NOMO-1 treated with DMSO at 0.1 percent for 48 hours (cell line): ENCODE results near the gene GOLPH3.
"Not testable (repeated sequence)": the region's sequence is repeated elsewhere in the genome, so short reads cannot be mapped to it uniquely, and the experiment has no call there.

Experiments
- DNase-seq: peaks from one replicate; lab custom pipeline; 2025; ENCODE audit not compliant: unreplicated experiment; lab: John Stamatoyannopoulos, UW

The GOLPH3 gene

DNA sequence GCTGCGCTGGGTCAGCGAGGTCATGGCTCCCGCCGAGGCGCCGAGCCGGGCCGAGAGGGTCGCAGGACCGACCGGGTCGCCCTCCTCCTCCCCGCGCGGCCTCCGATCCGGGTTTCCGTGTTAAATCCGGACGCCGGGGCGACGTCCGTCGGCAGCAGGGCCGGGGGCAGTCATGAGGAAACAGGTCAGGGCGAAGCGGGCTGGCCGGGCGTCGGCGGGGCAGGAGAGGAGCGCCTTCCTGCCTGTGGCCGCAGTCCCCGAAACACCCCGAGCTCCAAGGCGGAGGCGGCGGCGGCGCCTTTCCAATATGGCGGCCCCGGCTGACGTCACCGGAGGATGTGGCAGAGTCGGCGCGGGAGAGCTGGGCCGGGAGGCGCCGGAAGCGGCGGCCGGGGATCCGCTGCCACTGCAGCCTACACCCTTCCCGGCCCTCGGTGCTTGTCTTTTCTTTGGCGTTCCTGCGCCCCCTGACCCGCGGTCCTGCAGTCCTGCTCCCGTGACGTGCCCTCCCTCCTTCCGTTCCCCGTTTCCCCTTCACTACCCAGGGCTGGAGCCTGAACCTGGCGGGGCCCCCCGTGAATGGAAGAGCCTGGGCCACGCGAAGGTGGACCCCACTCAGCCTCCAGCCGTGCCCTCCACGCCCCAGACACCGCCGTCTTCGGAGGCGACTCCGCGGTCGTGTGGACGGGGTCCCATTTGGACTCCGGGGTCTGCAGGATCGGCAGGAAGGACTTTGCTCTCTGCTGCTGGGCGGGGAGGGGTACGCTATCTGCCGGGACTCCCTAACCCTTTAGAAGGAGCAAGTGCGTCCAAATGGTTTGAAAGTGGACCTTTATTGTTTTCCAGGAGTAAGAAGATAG, at the start of gene GOLPH3:
GOLPH3 (minus strand) TSS at position 309 of the 860 bp plus-strand sequence; CDS start at position 24, 285 bp downstream.
- DNase-seq = peak; percentile 99

DNA sequence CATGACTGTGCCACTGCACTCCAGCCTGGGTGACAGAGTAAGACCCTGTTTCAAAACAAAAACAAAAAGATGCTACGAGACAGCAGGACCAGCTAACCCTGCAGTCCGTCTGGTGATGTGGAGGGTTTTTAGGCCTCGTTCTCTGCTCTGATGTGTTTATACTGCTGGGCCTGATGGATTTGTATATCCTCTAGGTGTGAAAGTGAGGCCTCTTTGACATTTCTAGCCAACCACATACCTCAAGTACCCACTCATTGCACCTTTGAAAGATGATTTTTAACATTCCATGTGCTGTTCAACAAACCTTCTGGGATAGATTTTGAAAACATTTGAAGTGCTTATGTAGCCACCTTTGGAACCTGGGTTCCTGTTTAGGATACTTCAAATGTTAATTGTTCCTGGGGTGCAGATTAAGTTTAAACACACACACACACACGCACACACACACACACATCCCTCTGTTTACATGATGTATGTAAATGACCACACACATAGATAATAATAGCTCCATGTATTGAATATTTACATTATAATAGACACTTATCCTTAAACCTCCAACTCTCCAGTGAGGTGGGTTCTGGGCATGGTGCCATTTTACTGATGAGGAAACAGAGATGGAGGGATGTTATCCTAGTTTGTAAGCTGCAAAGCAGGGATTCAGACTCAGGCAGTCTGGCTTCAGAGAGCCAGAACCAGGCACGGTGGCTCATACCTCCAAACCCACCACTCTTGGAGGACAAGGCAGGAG, 48.8 kb upstream of the GOLPH3 start:
- DNase-seq = no peak

DNA sequence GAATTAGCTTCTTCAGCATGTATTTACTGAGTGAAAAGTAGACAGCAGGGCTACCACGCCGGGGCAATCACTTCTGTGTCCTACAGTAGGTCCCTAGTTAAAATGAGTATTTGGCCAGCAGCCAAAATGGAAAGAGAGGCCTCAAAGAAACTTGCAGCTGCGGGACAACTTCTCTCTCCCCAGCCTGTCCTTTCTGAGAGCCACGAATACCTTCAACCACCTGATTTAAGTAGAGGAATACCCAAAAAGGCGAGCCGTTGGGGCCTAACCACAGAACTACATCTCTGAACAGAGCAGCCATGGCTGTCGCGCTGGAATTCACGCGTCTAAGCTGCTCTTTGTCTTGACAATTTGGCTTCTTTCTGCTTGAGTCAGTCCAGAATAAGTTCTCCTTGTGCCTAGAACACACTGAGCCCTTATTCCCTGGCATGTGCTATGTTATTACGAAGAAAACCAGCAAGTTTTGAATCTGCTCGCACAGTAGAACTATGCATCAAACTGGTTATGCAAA, 43.8 kb upstream of the GOLPH3 start:
- DNase-seq = peak; percentile 77

DNA sequence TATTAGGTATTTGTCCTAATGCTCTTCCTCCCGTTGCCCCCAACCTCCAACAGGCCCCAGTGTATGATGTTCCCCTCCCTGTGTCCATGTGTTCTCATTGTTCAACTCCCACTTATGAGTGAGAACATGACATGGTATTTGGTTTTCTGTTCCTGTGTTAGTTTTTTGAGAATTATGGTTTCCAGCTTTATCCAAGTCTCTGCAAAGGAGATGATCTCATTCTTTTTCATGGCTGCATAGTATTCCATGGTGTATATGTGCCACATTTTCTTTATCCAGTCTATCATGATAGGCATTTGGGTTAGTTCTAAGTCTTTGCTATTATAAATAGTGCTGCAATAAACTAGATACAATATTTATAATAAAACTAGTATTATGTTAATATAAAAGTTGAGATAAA, 40.2 kb upstream of the GOLPH3 start:
- DNase-seq = not testable (repeated sequence)

DNA sequence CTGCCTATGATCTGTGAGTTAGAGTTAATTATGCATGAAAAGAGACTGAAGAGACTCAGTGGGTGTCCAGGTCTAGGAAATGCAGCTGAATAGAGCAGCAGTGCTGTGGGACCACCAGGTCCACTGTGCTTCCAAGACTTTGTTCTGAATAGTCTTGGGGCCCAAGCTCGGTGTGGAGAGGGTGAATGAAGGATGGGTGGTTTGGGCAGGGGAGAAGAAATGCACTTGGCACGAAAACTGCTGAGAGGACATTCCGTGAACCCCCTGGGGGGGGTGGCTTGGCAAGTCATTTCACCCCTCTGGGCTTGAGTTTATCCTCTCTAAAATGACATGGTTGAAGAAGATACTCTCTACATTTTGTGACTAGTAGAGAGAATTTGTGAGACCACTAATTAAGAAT, 36.0 kb upstream of the GOLPH3 start:
- DNase-seq = no peak

DNA sequence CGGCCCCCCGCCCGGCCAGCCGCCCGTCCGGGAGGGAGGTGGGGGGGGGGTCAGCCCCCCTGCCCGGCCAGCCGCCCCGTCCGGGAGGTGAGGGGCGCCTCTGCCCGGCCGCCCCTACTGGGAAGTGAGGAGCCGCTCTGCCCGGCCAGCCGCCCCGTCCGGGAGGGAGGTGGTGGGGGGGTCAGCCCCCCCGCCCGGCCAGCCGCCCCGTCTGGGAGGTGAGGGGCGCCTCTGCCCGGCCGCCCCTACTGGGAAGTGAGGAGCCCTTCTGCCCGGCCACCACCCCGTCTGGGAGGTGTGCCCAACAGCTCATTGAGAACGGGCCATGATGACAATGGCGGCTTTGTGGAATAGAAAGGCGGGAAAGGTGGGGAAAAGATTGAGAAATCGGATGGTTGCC, 34.7 kb upstream of the GOLPH3 start:
- not testable (repeated sequence) for DNase-seq

DNA sequence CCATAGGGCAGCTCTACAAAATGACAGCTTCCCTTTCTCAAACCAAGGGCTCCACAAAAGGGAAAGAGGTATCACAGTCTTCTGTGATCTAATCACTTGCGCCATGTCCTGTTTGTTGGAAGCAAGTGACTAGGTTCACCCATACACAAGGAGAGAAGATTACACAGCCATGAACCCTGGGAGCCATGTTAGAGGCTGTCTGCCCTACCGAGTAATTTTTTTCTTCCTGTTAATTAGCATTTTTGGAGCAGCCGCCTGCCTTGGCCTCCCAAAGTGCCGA, 33.2 kb upstream of the GOLPH3 start:
- DNase-seq = peak; percentile 96

DNA sequence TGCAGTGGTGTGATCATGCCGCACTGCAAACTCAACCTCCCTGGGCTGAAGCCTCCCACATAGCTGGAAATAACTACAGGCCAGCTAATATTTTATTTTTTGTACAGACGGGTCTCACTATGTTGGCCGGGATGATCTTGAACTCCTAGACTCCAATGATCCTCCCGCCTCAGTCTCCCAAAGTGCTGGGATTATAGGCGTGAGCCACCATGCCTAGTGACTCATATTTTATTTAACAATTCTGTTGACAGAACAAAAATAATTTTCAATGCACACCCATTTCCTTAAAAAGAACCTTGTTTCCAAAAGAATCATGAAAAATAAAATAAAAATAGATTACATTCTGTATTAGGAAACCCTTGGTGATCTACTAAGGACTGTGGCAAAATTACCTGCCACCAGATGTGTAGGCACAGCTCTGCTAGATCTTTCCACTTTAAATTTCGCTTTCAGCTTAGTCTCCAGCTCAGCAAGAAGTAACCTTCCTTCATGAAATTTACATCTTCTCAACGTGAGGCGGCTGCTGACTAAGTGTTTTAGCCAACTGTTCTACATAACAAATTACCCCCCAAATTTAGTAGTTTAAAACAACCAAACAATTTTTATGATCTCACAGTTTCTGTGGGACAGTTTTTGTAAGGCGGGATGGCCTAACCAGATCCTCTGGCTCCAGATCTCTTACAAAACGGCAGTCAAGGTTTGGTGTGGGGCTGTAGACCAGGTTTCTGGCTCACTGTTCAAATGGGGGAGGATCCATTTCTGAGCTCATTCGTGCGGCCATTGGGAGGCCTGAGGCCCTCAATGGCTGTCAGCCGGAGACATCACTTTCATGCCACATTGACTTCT, 32.6 kb upstream of the GOLPH3 start:
- DNase-seq = peak; percentile 74

DNA sequence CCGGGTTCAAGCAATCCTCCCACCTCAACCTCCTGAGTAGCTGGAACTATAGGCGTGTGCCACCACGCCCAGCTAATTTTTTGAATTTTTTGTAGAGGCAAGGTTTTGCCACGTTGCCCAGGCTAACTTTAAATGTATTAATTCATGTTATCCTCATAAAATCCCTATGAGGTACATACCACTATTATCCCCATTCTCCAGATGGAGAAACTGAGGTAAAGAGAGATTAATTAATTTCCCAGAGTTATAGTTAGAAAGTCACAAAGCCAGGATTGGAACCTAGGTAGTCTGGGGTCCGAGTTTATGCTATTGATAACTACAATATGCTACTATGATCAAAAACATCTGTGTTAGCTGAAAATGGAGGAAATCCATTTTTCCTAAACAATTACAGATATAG, 31.9 kb upstream of the GOLPH3 start:
- no peak for DNase-seq

DNA sequence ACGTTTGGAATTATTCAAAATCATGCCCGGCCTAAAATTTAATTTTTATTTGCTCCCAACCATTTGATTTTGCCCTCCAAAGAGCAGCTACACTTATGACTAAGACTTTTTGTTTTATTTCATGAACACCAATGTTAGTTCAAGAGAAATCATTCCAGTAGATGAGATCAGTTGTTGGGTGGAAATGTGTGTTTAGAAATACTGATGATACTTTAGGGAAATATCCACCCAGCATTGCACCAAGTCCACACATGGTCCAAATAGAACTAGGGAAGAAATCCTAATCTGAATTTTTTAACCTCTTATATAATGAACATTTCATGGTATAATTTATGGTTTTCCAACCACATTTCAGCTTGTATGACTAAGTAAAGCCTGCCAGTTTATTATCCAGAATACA, 28.3 kb upstream of the GOLPH3 start:
- no peak for DNase-seq

DNA sequence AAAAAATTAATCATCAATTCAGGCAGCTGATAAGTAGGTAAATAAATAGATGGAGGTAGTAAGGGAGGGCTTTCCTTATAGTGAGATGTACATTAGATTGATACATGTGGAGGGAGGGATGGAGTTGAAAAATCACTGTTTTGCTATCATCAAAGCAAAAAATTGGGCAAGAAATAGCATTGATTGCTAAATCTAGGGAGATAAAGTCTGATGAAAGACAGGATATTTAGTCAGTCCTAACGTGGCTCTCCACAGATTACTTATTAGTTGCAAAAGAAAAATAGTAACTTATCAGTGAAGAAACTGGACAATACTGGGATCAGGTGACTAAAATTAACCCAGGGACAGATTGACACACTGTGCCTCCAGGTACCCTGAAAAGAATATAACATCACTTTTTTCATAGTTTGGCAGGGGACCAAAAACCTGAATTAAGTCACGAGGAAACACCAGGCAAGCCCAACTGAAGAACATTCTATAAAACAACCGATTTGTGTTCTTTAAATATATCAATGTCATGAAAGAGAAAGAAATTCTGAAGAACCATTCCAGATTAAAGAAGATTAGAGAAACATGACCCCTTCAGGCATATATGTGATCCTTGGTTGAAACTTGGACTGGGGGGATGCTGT, 27.1 kb upstream of the GOLPH3 start:
- DNase-seq = peak; percentile 86

DNA sequence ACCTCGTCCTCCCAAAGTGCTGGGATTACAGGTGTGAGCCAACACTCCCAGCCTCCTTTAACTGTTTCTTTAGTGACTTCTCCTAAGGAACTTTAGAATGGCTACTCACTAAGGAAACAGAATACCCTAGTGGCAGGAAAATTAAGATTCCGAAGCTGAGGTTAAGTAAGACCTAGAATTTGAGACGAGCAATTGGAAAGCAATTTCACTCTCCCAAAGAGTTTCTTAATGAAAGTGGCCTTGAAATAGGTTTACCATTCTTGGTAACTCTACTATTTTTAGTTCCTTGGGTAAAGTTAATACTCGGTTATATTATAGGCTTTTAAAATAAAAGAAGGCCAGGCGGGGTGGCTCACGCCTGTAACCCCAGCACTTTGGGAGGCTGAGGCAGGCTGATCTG, 22.9 kb upstream of the GOLPH3 start:
- DNase-seq = no peak

DNA sequence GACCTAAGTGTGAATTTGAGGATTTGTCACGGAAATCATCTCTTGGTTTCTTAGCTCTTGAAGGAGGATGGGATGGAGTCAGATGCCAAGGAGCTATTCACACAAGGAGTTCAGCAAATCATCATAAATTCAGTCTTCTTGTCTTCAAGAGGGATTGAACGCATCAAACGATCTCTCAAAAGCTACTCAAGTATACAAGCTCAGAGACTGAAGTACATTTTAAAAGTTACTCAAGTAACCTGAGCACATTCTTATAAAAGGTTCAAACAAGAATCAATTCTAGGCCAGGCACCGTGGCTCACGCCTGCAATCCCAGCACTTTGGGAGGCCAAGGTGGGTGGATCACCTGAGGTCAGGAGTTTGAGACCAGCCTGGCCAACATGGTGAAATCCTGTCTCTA, 21.1 kb upstream of the GOLPH3 start:
- DNase-seq = no peak

DNA sequence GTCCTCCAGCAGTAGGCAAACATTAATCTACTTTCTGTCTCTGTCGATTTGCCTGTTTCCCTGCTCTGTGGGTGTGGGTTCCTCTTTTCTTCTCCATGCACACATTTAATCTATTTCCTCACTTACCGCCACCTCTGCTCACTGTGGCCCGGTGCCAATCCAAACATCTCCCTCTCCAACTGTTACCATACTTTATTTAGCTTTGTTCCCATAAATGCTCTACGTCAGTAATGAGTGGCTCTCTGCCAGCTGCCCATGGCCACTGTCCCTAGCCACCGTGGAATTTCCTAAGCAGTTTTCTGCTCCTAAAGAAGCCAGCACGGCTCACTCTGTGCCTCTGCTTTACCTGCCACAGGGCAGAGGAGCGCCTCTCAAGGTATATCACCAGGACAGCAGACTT, 19.5 kb upstream of the GOLPH3 start:
- DNase-seq = peak; percentile 100

DNA sequence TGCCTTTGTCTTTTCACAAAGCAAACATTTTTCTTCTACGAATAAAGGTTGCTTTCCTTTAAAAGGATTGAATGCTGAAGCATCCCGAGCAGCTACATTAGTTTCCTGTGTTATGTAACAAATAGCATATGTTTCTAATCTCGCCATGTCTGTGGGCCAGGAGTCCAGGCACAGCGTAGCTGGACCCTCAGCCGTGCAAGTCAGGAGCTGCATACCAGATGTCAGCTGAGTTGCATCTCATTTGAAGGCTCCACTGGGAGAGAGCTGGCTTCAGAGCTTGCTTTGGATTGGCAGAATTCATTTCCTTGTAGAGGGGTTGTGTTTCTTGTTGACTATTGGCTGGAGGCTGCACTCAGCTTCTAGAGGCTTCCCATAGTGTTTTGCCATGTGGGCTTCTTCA, 16.0 kb upstream of the GOLPH3 start:
- no peak for DNase-seq

DNA sequence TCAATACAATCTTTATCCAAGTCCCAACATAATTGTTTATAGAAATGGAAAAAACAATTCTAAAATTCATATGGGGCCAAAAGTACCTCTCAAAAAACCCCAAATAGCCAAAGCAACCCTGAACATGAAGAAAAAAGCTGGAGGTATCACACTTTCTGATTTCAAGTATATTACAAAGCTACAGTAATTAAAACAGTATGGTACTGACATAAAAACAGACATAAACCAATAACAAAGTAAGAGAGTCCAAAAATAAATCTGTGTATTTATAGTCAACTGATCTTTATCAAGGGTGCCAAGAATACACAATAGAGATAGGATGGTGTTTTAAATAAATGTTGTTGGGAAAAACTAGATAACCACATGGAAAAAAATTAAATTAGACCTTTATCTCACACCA, 13.6 kb upstream of the GOLPH3 start:
- DNase-seq = no peak

DNA sequence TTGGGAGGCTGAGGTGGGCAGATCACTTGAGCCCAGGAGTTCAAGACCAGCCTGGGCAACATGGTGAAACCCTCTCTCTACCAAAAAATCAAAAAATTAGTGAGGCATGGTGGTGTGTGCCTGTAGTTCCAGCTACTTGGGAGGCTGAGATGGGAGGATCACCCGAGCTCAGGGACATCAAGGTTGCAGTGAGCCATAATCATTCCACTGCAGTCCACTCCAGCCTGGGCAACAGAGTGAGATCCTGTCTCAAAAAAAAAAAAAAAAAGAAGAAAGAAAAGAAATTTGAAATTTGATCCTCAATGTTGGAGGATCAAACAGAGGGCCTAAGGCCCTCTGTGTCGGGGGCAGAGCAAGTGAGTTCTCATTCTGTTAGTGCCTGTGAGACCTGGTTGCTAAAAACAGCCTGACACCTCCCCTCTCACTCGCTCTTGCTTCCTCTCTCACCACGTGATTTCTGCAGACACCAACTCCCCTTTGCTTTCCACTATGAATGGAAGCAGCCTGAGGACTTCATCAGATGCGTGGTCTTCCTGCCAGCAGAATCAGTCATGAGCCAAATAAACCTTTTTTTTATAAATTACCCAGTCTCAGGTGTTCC, 8.4 kb upstream of the GOLPH3 start:
- peak; percentile 85 for DNase-seq

DNA sequence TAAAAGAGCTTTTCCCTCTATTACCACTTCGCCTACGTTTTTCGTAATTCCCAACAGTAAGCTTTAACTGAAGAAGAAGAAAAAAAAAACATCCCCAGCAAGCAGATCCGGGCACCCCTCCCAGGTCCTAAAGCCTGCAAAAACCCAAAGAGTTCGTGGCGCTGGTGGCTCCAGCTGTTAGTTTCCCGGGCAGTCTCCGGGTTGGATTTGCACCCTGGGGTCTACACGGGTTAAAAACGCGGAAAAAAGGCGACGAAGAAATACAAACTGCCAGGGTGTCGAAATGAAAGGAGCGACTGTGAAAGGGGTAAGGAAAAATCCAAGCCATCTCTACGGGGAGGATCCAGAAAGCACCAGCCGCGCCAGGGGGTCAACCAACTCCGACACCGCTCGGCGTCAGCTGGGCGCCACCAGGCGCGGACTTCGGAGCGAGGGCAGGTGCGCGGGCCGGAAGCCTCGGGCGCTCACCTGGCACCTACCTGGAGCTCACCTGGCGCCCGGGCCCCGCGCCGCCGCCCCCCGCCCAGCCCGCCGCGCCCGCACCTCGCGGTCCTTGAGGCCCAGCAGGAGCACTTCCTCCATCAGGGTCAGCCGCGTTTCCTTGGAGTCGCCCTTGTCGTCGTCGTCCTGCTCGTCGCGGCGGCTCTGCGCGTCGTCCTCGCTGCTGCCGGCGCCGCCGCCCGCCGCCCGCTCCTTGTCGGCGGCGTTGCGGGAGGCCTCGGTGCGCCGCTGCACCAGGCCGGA, 680 bp downstream of the GOLPH3 start:
- peak; percentile 75 for DNase-seq

DNA sequence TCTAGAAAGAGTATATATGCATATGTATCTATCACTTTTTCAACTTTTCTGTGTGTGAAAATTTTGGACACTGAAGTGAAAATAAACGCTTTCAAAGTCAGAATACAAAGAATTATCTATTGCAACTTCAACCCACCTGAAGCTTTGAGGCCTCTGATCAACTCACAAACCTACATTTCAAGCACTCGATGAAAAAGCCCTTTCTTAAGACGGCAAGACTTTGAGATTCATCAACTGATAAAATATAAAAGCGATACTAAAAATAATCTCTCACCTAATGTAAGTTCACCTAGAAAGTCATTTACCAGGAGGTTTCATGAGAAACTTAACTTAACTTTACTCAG, 1.2 kb downstream of the GOLPH3 start:
- no peak for DNase-seq
